HG02678 (cell line): ENCODE data around the gene CHID1.
A peak's percentile ranks its signal among the peaks of the same experiment; 100 is the strongest.

ENCODE experiments used
- ATAC-seq: cut with Tn5 transposase; IDR thresholded peaks from one replicate; pipeline ENCODE4 v1.9.1; 2021; ENCODE audit warnings: mild to moderate bottlenecking, moderate library complexity; ENCODE audit not compliant: unreplicated experiment

Gene CHID1

GRCh38 chr11:910589-911030, at the start of gene CHID1:
CHID1 (minus strand) TSS chr11:910810; CDS start chr11:904816, 5,994 bp downstream.
- ATAC-seq, result peak; percentile 89

- ATAC-seq, result no peak
Observed at GRCh38 chr11:959608-960007, 49.0 kb upstream of the CHID1 start.

GRCh38 chr11:959027-959426, 48.4 kb upstream of the CHID1 start:
- ATAC-seq, result no peak

- ATAC-seq, result no peak
Observed at GRCh38 chr11:958101-958500, 47.5 kb upstream of the CHID1 start.

GRCh38 chr11:957212-957920, 46.8 kb upstream of the CHID1 start:
- ATAC-seq, result no peak

- ATAC-seq, result no peak
Observed at GRCh38 chr11:955154-956063, 44.8 kb upstream of the CHID1 start.

GRCh38 chr11:954392-955153, 44.0 kb upstream of the CHID1 start:
- no peak for ATAC-seq

GRCh38 chr11:953512-953911, 42.9 kb upstream of the CHID1 start:
- no peak for ATAC-seq

GRCh38 chr11:952406-953385, 42.1 kb upstream of the CHID1 start:
- no peak for ATAC-seq

- ATAC-seq, result no peak
Observed at GRCh38 chr11:951507-951906, 40.9 kb upstream of the CHID1 start.

GRCh38 chr11:947744-948143, 37.1 kb upstream of the CHID1 start:
- no peak for ATAC-seq

- no peak for ATAC-seq
Observed at GRCh38 chr11:945986-946385, 35.4 kb upstream of the CHID1 start.

- ATAC-seq, result no peak
Observed at GRCh38 chr11:944711-945470, 34.3 kb upstream of the CHID1 start.

GRCh38 chr11:942823-943222, 32.2 kb upstream of the CHID1 start:
- no peak for ATAC-seq

- ATAC-seq, result no peak
Observed at GRCh38 chr11:940496-941135, 30.0 kb upstream of the CHID1 start.

GRCh38 chr11:937841-938261, 27.2 kb upstream of the CHID1 start:
- no peak for ATAC-seq

GRCh38 chr11:936199-936598, 25.6 kb upstream of the CHID1 start:
- ATAC-seq, result no peak

GRCh38 chr11:934527-934926, 23.9 kb upstream of the CHID1 start:
- no peak for ATAC-seq

GRCh38 chr11:933936-934335, 23.3 kb upstream of the CHID1 start:
- ATAC-seq, result no peak
